H9 (cell line): ENCODE results near the gene LRRN4. TPM values are rescaled to one million over a fixed set of nuclear protein-coding genes. Genes with fewer than 3 reads are reported as not detected.

ENCODE experiments used
- DNase-seq: peaks from one replicate; pipeline ENCODE4 v3.0.0-alpha.2; 2017
- H2AFZ ChIP-seq: one replicate; pipeline ENCODE4 v1.6.1; 2013; ENCODE audit warnings: mild to moderate bottlenecking, low read length, control low read depth, moderate library complexity
- H2AK5ac ChIP-seq: 2 replicates; pipeline ENCODE4 v1.6.1; 2013; ENCODE audit warnings: low read length, control low read depth, mixed read lengths; ENCODE audit not compliant: insufficient read length
- H2BK120ac ChIP-seq: one replicate; pipeline ENCODE4 v1.6.1; 2013; ENCODE audit warnings: low read depth, mild to moderate bottlenecking, low read length, control low read depth, inconsistent platforms; ENCODE audit not compliant: poor library complexity, severe bottlenecking
- H2BK12ac ChIP-seq: 2 replicates; pipeline ENCODE4 v1.6.1; 2013; ENCODE audit warnings: low read length, control low read depth, mixed read lengths, low read depth; ENCODE audit not compliant: insufficient read length
- H2BK15ac ChIP-seq: 2 replicates; pipeline ENCODE4 v1.6.1; 2013; ENCODE audit warnings: low read depth, low read length, control low read depth
- H2BK20ac ChIP-seq: one replicate; pipeline ENCODE4 v1.6.1; 2013; ENCODE audit warnings: low read depth, mild to moderate bottlenecking, low read length, control low read depth, inconsistent platforms; ENCODE audit not compliant: poor library complexity, severe bottlenecking
- H2BK5ac ChIP-seq: 2 replicates; pipeline ENCODE4 v1.6.1; 2013; ENCODE audit warnings: low read length, control low read depth, mixed read lengths; ENCODE audit not compliant: insufficient read length
- H3K14ac ChIP-seq: 2 replicates; pipeline ENCODE4 v1.6.1; 2013; ENCODE audit warnings: low read length, control low read depth; ENCODE audit not compliant: insufficient read depth
- H3K18ac ChIP-seq: 2 replicates; pipeline ENCODE4 v1.6.1; 2013; ENCODE audit warnings: low read depth, mild to moderate bottlenecking, mixed read lengths, low read length, control low read depth; ENCODE audit not compliant: insufficient read length
- H3K23ac ChIP-seq: 2 replicates; pipeline ENCODE4 v1.6.1; 2013; ENCODE audit warnings: low read length, control low read depth, mixed read lengths, low read depth; ENCODE audit not compliant: insufficient read length
- H3K23me2 ChIP-seq: 2 replicates; pipeline ENCODE4 v1.6.1; 2013; ENCODE audit warnings: low read depth, mild to moderate bottlenecking, mixed read lengths, low read length, control low read depth; ENCODE audit not compliant: insufficient read length, poor library complexity, severe bottlenecking
- H3K27ac ChIP-seq: 2 replicates; pipeline ENCODE4 v1.5.1; 2013; ENCODE audit warnings: low read length, control low read depth, mixed read lengths, low read depth; ENCODE audit not compliant: insufficient read length
- H3K27me3 ChIP-seq: 2 replicates; pipeline ENCODE4 v1.6.1; 2013; ENCODE audit warnings: low read length, control low read depth, inconsistent platforms; ENCODE audit not compliant: insufficient read depth
- H3K4ac ChIP-seq: 2 replicates; pipeline ENCODE4 v1.6.1; 2013; ENCODE audit warnings: low read depth, mild to moderate bottlenecking, control low read depth, inconsistent platforms, low read length, moderate library complexity
- H3K4me1 ChIP-seq: 2 replicates; pipeline ENCODE4 v1.6.1; 2013; ENCODE audit warnings: low read length, control low read depth, inconsistent platforms; ENCODE audit not compliant: insufficient read depth
- H3K4me2 ChIP-seq: 2 replicates; pipeline ENCODE4 v1.6.1; 2013; ENCODE audit warnings: low read length, control low read depth, mixed read lengths; ENCODE audit not compliant: insufficient read length, insufficient read depth
- H3K56ac ChIP-seq: 2 replicates; pipeline ENCODE4 v1.6.1; 2013; ENCODE audit warnings: low read depth, mild to moderate bottlenecking, mixed read lengths, low read length, control low read depth; ENCODE audit not compliant: insufficient read length
- H3K79me1 ChIP-seq: 2 replicates; pipeline ENCODE4 v1.6.1; 2013; ENCODE audit warnings: low read depth, mild to moderate bottlenecking, moderate library complexity, low read length, control low read depth, inconsistent platforms; ENCODE audit not compliant: insufficient read depth, poor library complexity, severe bottlenecking
- H3K79me2 ChIP-seq: 2 replicates; pipeline ENCODE4 v1.6.1; 2013; ENCODE audit warnings: low read length, control low read depth, inconsistent platforms; ENCODE audit not compliant: insufficient read depth
- H3K9ac ChIP-seq: 2 replicates; pipeline ENCODE4 v1.6.1; 2013; ENCODE audit warnings: low read length, control low read depth, mixed read lengths; ENCODE audit not compliant: insufficient read length; ENCODE audit errors: extremely low read depth
- H3K9me3 ChIP-seq: one replicate; pipeline ENCODE4 v1.6.1; 2013; ENCODE audit warnings: low read depth, low read length, inconsistent platforms; ENCODE audit not compliant: control insufficient read depth
- H3T11ph ChIP-seq: one replicate; pipeline ENCODE4 v1.6.1; 2013; ENCODE audit warnings: mild to moderate bottlenecking, low read length, control low read depth, inconsistent platforms
- H4K20me1 ChIP-seq: one replicate; pipeline ENCODE4 v1.6.1; 2013; ENCODE audit not compliant: control insufficient read depth, insufficient read length, insufficient read depth
- H4K5ac ChIP-seq: 2 replicates; pipeline ENCODE4 v1.6.1; 2013; ENCODE audit warnings: low read depth, mild to moderate bottlenecking, mixed read lengths, low read length, control low read depth; ENCODE audit not compliant: insufficient read length
- H4K8ac ChIP-seq: replicated peaks from 2 replicates; pipeline ENCODE4 v1.6.1; 2013; ENCODE audit warnings: low read length, control low read depth, mixed read lengths, low read depth; ENCODE audit not compliant: insufficient read length
- H4K91ac ChIP-seq: 2 replicates; pipeline ENCODE4 v1.6.1; 2013; ENCODE audit warnings: low read depth, mild to moderate bottlenecking, moderate library complexity, mixed read lengths, low read length, control low read depth; ENCODE audit not compliant: insufficient read length
- H3K27ac Mint-ChIP-seq, 3 experiments: 2 replicates in 2 of 3; 3 replicates in 1 of 3; pipeline ENCODE4 v1.8.0; 2020 to 2021; ENCODE audit warnings: mixed read lengths in 3 of 3, mild to moderate bottlenecking in 1 of 3, moderate library complexity in 1 of 3
- H3K27me3 Mint-ChIP-seq: 2 replicates; pipeline ENCODE4 v1.8.0; 2021; ENCODE audit warnings: low read depth, mild to moderate bottlenecking, moderate library complexity, mixed read lengths
- H3K36me3 Mint-ChIP-seq, 3 experiments: 2 replicates in 2 of 3; 3 replicates in 1 of 3; pipeline ENCODE4 v1.8.0; 2020 to 2021; ENCODE audit warnings: low read depth in 3 of 3, mixed read lengths in 3 of 3; ENCODE audit not compliant: insufficient read depth in 1 of 3
- H3K4me1 Mint-ChIP-seq, 2 experiments: 2 replicates each; pipeline ENCODE4 v1.8.0; 2020; ENCODE audit warnings: mixed read lengths in 2 of 2
- H3K4me3 Mint-ChIP-seq, 2 experiments: 2 replicates in 1 of 2; 3 replicates in 1 of 2; pipeline ENCODE4 v1.8.0; 2020 to 2021; ENCODE audit warnings: mild to moderate bottlenecking in 2 of 2, mixed read lengths in 2 of 2, moderate library complexity in 1 of 2
- H3K9me3 Mint-ChIP-seq, 2 experiments: 2 replicates in 1 of 2; 3 replicates in 1 of 2; pipeline ENCODE4 v1.8.0; 2020; ENCODE audit warnings: mild to moderate bottlenecking in 2 of 2, mixed read lengths in 2 of 2, moderate library complexity in 1 of 2
- WGBS: extraction: QIAGEN DNeasy Blood & Tissue Kit; methylation state at CpG from one replicate; pipeline ENCODE4 v1.1.7; 2013; ENCODE audit warnings: missing lambda C conversion rate, low lambda C conversion rate, mixed read lengths; ENCODE audit not compliant: insufficient read length; ENCODE audit errors: extremely low coverage; 5-methylcytosine and 5-hydroxymethylcytosine counted together
- total RNA-seq: library from RNA; stranded (reverse); gene quantifications from 2 replicates; pipeline ENCODE4 v1.2.1, GENCODE V29; 2021
- TF ChIP-seq, protein P1 (sequence below): fragments of 200-600 bp; sonication (generic); conservative IDR thresholded peaks from 3 replicates; pipeline ENCODE4 v1.8.0; 2021; ENCODE audit warnings: antibody characterized with exemption, mild to moderate bottlenecking

LRRN4 gene
- total RNA-seq, 1 experiment from 2014 or later, result 0.22 TPM

DNA sequence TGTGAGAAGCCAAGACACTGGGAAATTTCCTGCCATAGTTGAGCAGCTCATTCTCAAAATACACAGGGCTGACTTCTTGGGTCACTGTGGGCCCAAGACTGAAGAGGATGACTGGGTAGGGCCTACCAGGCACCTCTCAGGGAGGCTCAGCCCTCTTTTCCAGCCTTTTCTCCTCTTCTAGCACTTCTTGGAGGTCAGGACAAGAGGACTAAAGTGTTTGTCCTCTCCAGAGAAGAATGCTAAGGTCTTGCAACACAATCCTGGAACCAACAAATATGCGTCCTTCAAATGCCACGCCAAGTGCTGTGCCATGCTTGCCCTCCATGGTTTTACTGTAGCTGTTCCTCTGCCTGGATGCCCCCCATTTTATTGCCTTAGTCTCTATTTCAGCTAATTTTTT lies 3.3 kb upstream of the LRRN4 start:
- no peak overlapping the region for H4K5ac ChIP-seq
- H3K4ac ChIP-seq, result no peak overlapping the region
- H3K9ac ChIP-seq, result no peak overlapping the region
- no peak overlapping the region for H2BK15ac ChIP-seq
- TF ChIP-seq, protein P1, sequence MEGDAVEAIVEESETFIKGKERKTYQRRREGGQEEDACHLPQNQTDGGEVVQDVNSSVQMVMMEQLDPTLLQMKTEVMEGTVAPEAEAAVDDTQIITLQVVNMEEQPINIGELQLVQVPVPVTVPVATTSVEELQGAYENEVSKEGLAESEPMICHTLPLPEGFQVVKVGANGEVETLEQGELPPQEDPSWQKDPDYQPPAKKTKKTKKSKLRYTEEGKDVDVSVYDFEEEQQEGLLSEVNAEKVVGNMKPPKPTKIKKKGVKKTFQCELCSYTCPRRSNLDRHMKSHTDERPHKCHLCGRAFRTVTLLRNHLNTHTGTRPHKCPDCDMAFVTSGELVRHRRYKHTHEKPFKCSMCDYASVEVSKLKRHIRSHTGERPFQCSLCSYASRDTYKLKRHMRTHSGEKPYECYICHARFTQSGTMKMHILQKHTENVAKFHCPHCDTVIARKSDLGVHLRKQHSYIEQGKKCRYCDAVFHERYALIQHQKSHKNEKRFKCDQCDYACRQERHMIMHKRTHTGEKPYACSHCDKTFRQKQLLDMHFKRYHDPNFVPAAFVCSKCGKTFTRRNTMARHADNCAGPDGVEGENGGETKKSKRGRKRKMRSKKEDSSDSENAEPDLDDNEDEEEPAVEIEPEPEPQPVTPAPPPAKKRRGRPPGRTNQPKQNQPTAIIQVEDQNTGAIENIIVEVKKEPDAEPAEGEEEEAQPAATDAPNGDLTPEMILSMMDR, result no peak
- H2BK20ac ChIP-seq, result no peak overlapping the region
- no peak overlapping the region for H3T11ph ChIP-seq
- peaks cover 11% of the 10 kb centered on the region; the same call in 1 of the 2 replicates for H3K27me3 ChIP-seq
- H4K91ac ChIP-seq, result no peak overlapping the region
- no peak overlapping the region for H3K27ac Mint-ChIP-seq
- H3K79me1 ChIP-seq, result no peaks in the 10 kb centered on the region
- H4K8ac ChIP-seq, result no peak overlapping the region
- no peaks in the 10 kb centered on the region; a peak in 1 of 7 replicates for H3K36me3 Mint-ChIP-seq
- no peak for DNase-seq
- peaks cover 2% of the 10 kb centered on the region; the same call in 1 of the 2 replicates for H3K4me1 ChIP-seq
- H3K4me3 Mint-ChIP-seq, result no peak overlapping the region
- H3K14ac ChIP-seq, result no peak overlapping the region
- peaks cover 4% of the 10 kb centered on the region for H3K23me2 ChIP-seq
- peaks cover 43% of the 10 kb centered on the region for H3K27me3 Mint-ChIP-seq
- no peaks in the 10 kb centered on the region for H3K79me2 ChIP-seq
- no peaks in the 10 kb centered on the region for H3K9me3 ChIP-seq
- H2AK5ac ChIP-seq, result no peak overlapping the region
- H3K23ac ChIP-seq, result no peak overlapping the region
- peaks cover 17 to 24% of the 10 kb centered on the region in 2 experiments for H3K4me1 Mint-ChIP-seq
- H3K18ac ChIP-seq, result no peak overlapping the region
- H2BK5ac ChIP-seq, result no peak overlapping the region
- no peak overlapping the region for H3K56ac ChIP-seq
- H3K4me2 ChIP-seq, result no peak overlapping the region
- no peak overlapping the region for H3K27ac ChIP-seq
- H2BK12ac ChIP-seq, result no peak overlapping the region
- no peak overlapping the region for H2AFZ ChIP-seq
- no peaks in the 10 kb centered on the region for H3K9me3 Mint-ChIP-seq
- no peak overlapping the region for H2BK120ac ChIP-seq
- H4K20me1 ChIP-seq, result no peaks in the 10 kb centered on the region
- no CpG with 5 or more reads among the region's 2 CpGs for WGBS
